DND-41 (cell line): ENCODE data around the gene GADD45B.

Experiments used
- EZH2 ChIP-seq: IDR thresholded peaks from 3 replicates; pipeline ENCODE4 v1.6.1; 2012; ENCODE audit warnings: borderline replicate concordance, low read depth, mild to moderate bottlenecking, moderate library complexity, low read length, inconsistent platforms; ENCODE audit not compliant: severe bottlenecking
- TF ChIP-seq, protein P1 (sequence below): IDR thresholded peaks from 2 replicates; pipeline ENCODE4 v1.5.1; 2012; ENCODE audit warnings: borderline replicate concordance, low read length, moderate library complexity, mild to moderate bottlenecking; ENCODE audit not compliant: poor library complexity, severe bottlenecking; ENCODE audit errors: extremely low read depth

DNA sequence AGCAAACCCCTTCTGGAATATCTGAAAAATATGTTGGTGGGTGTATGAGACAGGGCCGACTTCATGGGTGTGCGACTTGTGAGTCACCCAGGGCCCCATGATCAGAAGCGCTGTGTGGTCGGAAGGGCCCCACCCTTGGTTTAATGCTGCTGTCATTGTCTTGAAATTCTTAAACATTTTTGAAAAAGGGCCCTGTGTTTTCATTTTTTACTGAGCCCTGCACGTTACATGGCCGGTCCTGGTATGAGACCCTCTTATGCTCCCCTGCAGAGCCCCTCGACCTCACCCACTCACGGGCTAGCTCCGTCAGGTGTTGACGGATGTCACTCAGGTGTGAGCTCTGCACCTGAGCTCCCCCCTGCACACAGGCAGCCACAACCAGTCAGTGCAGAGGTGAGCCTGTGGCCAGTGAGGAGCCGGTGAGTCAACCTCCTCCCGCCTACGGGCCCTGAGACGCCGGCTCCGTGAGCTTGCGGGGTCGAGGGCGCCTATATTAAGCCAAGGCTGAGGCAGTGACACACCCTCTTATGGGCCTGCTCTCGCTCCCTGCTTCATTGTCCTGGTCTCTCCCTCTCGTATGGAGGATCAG, 27.7 kb downstream of the GADD45B start:
- TF ChIP-seq, protein P1, sequence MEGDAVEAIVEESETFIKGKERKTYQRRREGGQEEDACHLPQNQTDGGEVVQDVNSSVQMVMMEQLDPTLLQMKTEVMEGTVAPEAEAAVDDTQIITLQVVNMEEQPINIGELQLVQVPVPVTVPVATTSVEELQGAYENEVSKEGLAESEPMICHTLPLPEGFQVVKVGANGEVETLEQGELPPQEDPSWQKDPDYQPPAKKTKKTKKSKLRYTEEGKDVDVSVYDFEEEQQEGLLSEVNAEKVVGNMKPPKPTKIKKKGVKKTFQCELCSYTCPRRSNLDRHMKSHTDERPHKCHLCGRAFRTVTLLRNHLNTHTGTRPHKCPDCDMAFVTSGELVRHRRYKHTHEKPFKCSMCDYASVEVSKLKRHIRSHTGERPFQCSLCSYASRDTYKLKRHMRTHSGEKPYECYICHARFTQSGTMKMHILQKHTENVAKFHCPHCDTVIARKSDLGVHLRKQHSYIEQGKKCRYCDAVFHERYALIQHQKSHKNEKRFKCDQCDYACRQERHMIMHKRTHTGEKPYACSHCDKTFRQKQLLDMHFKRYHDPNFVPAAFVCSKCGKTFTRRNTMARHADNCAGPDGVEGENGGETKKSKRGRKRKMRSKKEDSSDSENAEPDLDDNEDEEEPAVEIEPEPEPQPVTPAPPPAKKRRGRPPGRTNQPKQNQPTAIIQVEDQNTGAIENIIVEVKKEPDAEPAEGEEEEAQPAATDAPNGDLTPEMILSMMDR = no peak
- TF ChIP-seq EZH2 = no peak
